ENCODE results near the gene ARHGAP26.

DNA sequence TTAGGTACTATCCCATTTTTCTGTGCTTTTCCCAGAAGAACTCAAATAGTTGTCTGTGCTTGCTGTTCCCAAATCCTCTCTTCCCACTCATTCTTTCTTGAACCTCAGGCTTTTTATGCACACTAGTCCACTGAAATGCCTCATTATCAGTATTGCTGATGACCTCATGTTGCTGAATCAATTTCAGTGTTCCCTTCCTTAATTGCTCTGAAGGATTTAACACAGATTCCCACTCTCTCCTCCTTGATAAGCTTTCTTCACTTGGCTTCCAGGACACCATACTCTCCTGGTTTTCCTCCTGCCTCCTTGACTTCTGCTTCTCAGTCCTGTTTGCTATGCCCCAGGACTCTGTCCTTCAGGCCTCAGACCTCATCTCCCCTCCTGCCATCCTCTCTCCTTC lies 298.5 kb downstream of the ARHGAP26 start:
- TF ChIP-seq JUN (IDR thresholded peaks at IDR 0.05; ENCODE audit: borderline replicate concordance, insufficient read depth, insufficient read length, low read depth) (no peak), POLR2A (IDR thresholded peaks at IDR 0.05; ENCODE audit: low read depth, low read length) (no peak), EZH2 (IDR thresholded peaks at IDR 0.05; ENCODE audit: borderline replicate concordance, low read depth, low read length, severe bottlenecking) (no peak), POLR2AphosphoS5 (IDR thresholded peaks at IDR 0.05; ENCODE audit: insufficient read depth, low read depth, low read length) (no peak)
- TF ChIP-seq, protein P1, sequence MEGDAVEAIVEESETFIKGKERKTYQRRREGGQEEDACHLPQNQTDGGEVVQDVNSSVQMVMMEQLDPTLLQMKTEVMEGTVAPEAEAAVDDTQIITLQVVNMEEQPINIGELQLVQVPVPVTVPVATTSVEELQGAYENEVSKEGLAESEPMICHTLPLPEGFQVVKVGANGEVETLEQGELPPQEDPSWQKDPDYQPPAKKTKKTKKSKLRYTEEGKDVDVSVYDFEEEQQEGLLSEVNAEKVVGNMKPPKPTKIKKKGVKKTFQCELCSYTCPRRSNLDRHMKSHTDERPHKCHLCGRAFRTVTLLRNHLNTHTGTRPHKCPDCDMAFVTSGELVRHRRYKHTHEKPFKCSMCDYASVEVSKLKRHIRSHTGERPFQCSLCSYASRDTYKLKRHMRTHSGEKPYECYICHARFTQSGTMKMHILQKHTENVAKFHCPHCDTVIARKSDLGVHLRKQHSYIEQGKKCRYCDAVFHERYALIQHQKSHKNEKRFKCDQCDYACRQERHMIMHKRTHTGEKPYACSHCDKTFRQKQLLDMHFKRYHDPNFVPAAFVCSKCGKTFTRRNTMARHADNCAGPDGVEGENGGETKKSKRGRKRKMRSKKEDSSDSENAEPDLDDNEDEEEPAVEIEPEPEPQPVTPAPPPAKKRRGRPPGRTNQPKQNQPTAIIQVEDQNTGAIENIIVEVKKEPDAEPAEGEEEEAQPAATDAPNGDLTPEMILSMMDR (IDR thresholded peaks at IDR 0.05; ENCODE audit: extremely low read depth in 1 of 2, insufficient read depth in 1 of 2, low read depth in 1 of 2, low read length in 2 of 2): no peak
